Measurements from ENCODE around the gene KNSTRN.

DNA sequence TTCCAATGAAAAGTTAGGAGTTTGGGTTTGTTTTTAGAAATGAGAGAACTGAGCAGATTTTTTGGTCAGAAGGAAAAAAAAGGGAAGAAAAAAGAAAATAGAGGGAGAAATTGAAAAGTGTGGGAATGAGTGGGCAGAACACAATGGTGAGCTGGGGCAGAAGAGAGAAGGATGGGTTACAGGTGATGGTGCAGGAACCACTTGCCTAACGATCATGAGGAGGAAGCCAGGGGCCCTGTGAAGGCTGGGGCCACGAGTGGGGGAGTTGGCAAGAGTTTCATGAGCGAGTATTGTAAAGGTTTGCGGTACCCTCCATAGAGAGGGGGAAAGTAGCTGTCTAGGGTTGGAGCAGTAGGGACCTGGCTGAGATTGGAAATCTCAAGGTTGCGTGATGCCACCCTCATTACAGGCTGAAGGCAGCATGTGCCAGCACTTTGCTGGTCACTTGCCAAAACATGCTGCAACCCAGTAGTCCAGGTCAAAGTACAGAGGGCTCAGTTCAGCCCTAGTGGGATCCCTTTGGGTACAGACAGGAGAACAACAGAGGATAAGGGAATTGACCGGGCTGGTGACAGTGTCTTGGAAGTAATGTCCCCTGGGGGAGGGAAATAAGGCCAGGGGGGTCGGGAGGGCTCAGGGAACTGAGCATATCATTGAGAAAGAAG lies 29.7 kb downstream of the KNSTRN start:
- TF ChIP-seq, protein P1, sequence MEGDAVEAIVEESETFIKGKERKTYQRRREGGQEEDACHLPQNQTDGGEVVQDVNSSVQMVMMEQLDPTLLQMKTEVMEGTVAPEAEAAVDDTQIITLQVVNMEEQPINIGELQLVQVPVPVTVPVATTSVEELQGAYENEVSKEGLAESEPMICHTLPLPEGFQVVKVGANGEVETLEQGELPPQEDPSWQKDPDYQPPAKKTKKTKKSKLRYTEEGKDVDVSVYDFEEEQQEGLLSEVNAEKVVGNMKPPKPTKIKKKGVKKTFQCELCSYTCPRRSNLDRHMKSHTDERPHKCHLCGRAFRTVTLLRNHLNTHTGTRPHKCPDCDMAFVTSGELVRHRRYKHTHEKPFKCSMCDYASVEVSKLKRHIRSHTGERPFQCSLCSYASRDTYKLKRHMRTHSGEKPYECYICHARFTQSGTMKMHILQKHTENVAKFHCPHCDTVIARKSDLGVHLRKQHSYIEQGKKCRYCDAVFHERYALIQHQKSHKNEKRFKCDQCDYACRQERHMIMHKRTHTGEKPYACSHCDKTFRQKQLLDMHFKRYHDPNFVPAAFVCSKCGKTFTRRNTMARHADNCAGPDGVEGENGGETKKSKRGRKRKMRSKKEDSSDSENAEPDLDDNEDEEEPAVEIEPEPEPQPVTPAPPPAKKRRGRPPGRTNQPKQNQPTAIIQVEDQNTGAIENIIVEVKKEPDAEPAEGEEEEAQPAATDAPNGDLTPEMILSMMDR (conservative IDR thresholded peaks at IDR 0.05; ENCODE audit: low read depth, low read length): no peak
- TF ChIP-seq POLR2A (IDR thresholded peaks at IDR 0.05; ENCODE audit: low read depth, low read length) (no peak), RFX5 (IDR thresholded peaks at IDR 0.05; ENCODE audit: low read depth, low read length) (no peak), SMC3 (IDR thresholded peaks at IDR 0.05; ENCODE audit: low read depth, low read length) (no peak), NFE2L2 (IDR thresholded peaks at IDR 0.05; ENCODE audit: low read depth, low read length) (no peak), CHD1 (IDR thresholded peaks at IDR 0.05; ENCODE audit: low read depth, low read length) (no peak)
- TF ChIP-seq, protein P2, sequence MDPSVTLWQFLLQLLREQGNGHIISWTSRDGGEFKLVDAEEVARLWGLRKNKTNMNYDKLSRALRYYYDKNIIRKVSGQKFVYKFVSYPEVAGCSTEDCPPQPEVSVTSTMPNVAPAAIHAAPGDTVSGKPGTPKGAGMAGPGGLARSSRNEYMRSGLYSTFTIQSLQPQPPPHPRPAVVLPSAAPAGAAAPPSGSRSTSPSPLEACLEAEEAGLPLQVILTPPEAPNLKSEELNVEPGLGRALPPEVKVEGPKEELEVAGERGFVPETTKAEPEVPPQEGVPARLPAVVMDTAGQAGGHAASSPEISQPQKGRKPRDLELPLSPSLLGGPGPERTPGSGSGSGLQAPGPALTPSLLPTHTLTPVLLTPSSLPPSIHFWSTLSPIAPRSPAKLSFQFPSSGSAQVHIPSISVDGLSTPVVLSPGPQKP (IDR thresholded peaks at IDR 0.05; ENCODE audit: borderline replicate concordance, low read depth, low read length): no peak
- TF ChIP-seq, protein P3, sequence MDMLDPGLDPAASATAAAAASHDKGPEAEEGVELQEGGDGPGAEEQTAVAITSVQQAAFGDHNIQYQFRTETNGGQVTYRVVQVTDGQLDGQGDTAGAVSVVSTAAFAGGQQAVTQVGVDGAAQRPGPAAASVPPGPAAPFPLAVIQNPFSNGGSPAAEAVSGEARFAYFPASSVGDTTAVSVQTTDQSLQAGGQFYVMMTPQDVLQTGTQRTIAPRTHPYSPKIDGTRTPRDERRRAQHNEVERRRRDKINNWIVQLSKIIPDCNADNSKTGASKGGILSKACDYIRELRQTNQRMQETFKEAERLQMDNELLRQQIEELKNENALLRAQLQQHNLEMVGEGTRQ (IDR thresholded peaks at IDR 0.05; ENCODE audit: low read depth, low read length): no peak
